Subcutaneous abdominal adipose tissue (tissue), 5 donors: ENCODE results near the gene DUSP10.

Experiments used
- H3K27ac ChIP-seq: one replicate; pipeline ENCODE4 v1.7.0; 2013; ENCODE audit warnings: low read depth, mild to moderate bottlenecking, inconsistent platforms, low read length, moderate library complexity
- H3K27me3 ChIP-seq, 5 donors: one replicate each; pipeline ENCODE4 v1.7.0; 2013; ENCODE audit warnings: low read length in 5 of 5, inconsistent platforms in 1 of 5; ENCODE audit not compliant: control insufficient read depth in 5 of 5, insufficient read depth in 4 of 5
- H3K36me3 ChIP-seq, 5 donors: one replicate each; pipeline ENCODE4 v1.7.0; 2013; ENCODE audit warnings: low read length in 5 of 5; ENCODE audit not compliant: control insufficient read depth in 5 of 5, insufficient read depth in 5 of 5
- H3K4me1 ChIP-seq, 5 donors: one replicate each; pipeline ENCODE4 v1.7.0; 2013; ENCODE audit warnings: low read length in 5 of 5, mild to moderate bottlenecking in 3 of 5, moderate library complexity in 1 of 5; ENCODE audit not compliant: control insufficient read depth in 5 of 5, insufficient read depth in 5 of 5
- H3K4me3 ChIP-seq, 5 donors: one replicate each; pipeline ENCODE4 v1.7.0; 2013; ENCODE audit warnings: low read length in 5 of 5, low read depth in 1 of 5
- H3K9ac ChIP-seq, 5 donors: one replicate each; pipeline ENCODE4 v1.7.0; 2013; ENCODE audit warnings: low read length in 5 of 5, mild to moderate bottlenecking in 4 of 5, moderate library complexity in 3 of 5
- H3K9me3 ChIP-seq, 5 donors: one replicate each; pipeline ENCODE4 v1.7.0; 2013; ENCODE audit warnings: low read length in 5 of 5; ENCODE audit not compliant: control insufficient read depth in 5 of 5
- donor health status: healthy.
- donor health status: healthy.
- donor health status: healthy.
- donor health status: healthy.
- donor health status: healthy.

DUSP10 gene

GRCh38 chr1:221688488-221688843 is 53.4 kb downstream of the DUSP10 start:
- no peaks in the 10 kb centered on the region for H3K27me3 ChIP-seq
- H3K4me1 ChIP-seq: no peaks in the 10 kb centered on the region
- no peak overlapping the region for H3K4me3 ChIP-seq
- no peaks in the 10 kb centered on the region for H3K36me3 ChIP-seq
- peaks cover 0 to 4% (median 3%) of the 10 kb centered on the region in 5 donors for H3K9me3 ChIP-seq
- H3K27ac ChIP-seq: no peak overlapping the region
- H3K9ac ChIP-seq: no peak overlapping the region

- Histone ChIP-seq H3K9ac (no peak overlapping the region), H3K27me3 (no peaks in the 10 kb centered on the region), H3K4me1 (no peaks in the 10 kb centered on the region), H3K4me3 (no peak overlapping the region), H3K9me3 (no peaks in the 10 kb centered on the region), H3K36me3 (no peaks in the 10 kb centered on the region), H3K27ac (no peak overlapping the region)
These were observed 53.9 kb downstream of the DUSP10 start for GRCh38 chr1:221687836-221688487.

GRCh38 chr1:221683681-221684080 is 58.2 kb downstream of the DUSP10 start:
- no peak overlapping the region for H3K4me3 ChIP-seq
- no peak overlapping the region for H3K9ac ChIP-seq
- H3K4me1 ChIP-seq: no peaks in the 10 kb centered on the region
- peaks cover 0 to 3% (median 2%) of the 10 kb centered on the region in 5 donors for H3K9me3 ChIP-seq
- H3K27me3 ChIP-seq: no peaks in the 10 kb centered on the region
- no peaks in the 10 kb centered on the region for H3K36me3 ChIP-seq
- no peak overlapping the region for H3K27ac ChIP-seq

- Histone ChIP-seq H3K9me3 (peaks cover 0 to 3% (median 2%) of the 10 kb centered on the region in 5 donors), H3K4me1 (no peaks in the 10 kb centered on the region), H3K36me3 (no peaks in the 10 kb centered on the region), H3K27ac (no peak overlapping the region), H3K27me3 (no peaks in the 10 kb centered on the region), H3K9ac (no peak overlapping the region), H3K4me3 (no peak overlapping the region)
These were observed 61.8 kb downstream of the DUSP10 start for GRCh38 chr1:221680085-221680484.

GRCh38 chr1:221678014-221678413 is 63.9 kb downstream of the DUSP10 start:
- Histone ChIP-seq H3K36me3 (no peaks in the 10 kb centered on the region), H3K27ac (no peak overlapping the region), H3K9ac (no peak overlapping the region), H3K4me3 (no peak overlapping the region), H3K4me1 (no peaks in the 10 kb centered on the region), H3K27me3 (no peaks in the 10 kb centered on the region), H3K9me3 (peaks cover 0 to 3% (median 2%) of the 10 kb centered on the region in 5 donors)

- H3K4me3 ChIP-seq: no peak overlapping the region
- H3K36me3 ChIP-seq: no peaks in the 10 kb centered on the region
- no peaks in the 10 kb centered on the region for H3K4me1 ChIP-seq
- H3K9ac ChIP-seq: no peak overlapping the region
- no peaks in the 10 kb centered on the region for H3K27me3 ChIP-seq
- H3K27ac ChIP-seq: no peak overlapping the region
- H3K9me3 ChIP-seq: peaks cover 0 to 3% (median 2%) of the 10 kb centered on the region in 5 donors
These were observed 65.7 kb downstream of the DUSP10 start for GRCh38 chr1:221675880-221676800.

- Histone ChIP-seq H3K4me1 (no peaks in the 10 kb centered on the region), H3K27me3 (no peaks in the 10 kb centered on the region), H3K4me3 (no peak overlapping the region), H3K36me3 (no peaks in the 10 kb centered on the region), H3K9ac (no peak overlapping the region), H3K27ac (no peak overlapping the region), H3K9me3 (no peaks in the 10 kb centered on the region)
These were observed 68.9 kb downstream of the DUSP10 start for GRCh38 chr1:221672965-221673364.

- H3K9ac ChIP-seq: no peak overlapping the region
- no peaks in the 10 kb centered on the region for H3K9me3 ChIP-seq
- H3K36me3 ChIP-seq: no peaks in the 10 kb centered on the region
- no peak overlapping the region for H3K27ac ChIP-seq
- no peaks in the 10 kb centered on the region for H3K27me3 ChIP-seq
- H3K4me1 ChIP-seq: peaks cover 0 to 4% (median 0%) of the 10 kb centered on the region in 5 donors
- no peak overlapping the region for H3K4me3 ChIP-seq
These were observed 69.6 kb downstream of the DUSP10 start for GRCh38 chr1:221672239-221672645.

GRCh38 chr1:221670081-221670480 is 71.8 kb downstream of the DUSP10 start:
- H3K9me3 ChIP-seq: no peaks in the 10 kb centered on the region
- H3K4me1 ChIP-seq: peaks cover 0 to 5% (median 0%) of the 10 kb centered on the region in 5 donors
- H3K27ac ChIP-seq: no peak overlapping the region
- H3K4me3 ChIP-seq: no peak overlapping the region
- H3K36me3 ChIP-seq: no peaks in the 10 kb centered on the region
- H3K9ac ChIP-seq: no peak overlapping the region
- H3K27me3 ChIP-seq: no peaks in the 10 kb centered on the region

GRCh38 chr1:221669441-221669840 is 72.4 kb downstream of the DUSP10 start:
- Histone ChIP-seq H3K4me3 (no peak overlapping the region), H3K9ac (no peak overlapping the region), H3K27ac (no peak overlapping the region), H3K36me3 (no peaks in the 10 kb centered on the region), H3K4me1 (peaks cover 0 to 5% (median 0%) of the 10 kb centered on the region in 5 donors), H3K27me3 (no peaks in the 10 kb centered on the region), H3K9me3 (no peaks in the 10 kb centered on the region)
